WTC11 (cell line): ENCODE measurements around the gene LANCL2. TPM values are rescaled to one million over a fixed set of nuclear protein-coding genes. Genes with fewer than 3 reads are reported as not detected.

Experiments
- ATF1 ChIP-seq: sonication (generic); formaldehyde crosslinking; IDR thresholded peaks from 2 replicates; pipeline ENCODE4 v1.8.1; 2023; ENCODE audit warnings: mild to moderate bottlenecking, moderate library complexity, missing genetic modification reagents
- CREB1 ChIP-seq: sonication (generic); formaldehyde crosslinking; IDR thresholded peaks from 2 replicates; pipeline ENCODE4 v1.8.0; 2023; ENCODE audit warnings: mild to moderate bottlenecking, missing genetic modification reagents
- CREM ChIP-seq: sonication (generic); formaldehyde crosslinking; IDR thresholded peaks from 2 replicates; pipeline ENCODE4 v1.8.1; 2022; ENCODE audit warnings: mild to moderate bottlenecking, missing genetic modification reagents, moderate library complexity
- ELF4 ChIP-seq: sonication (generic); formaldehyde crosslinking; IDR thresholded peaks from 2 replicates; pipeline ENCODE4 v1.8.1; 2022; ENCODE audit warnings: low read depth, mild to moderate bottlenecking, moderate library complexity, missing genetic modification reagents
- EMX1 ChIP-seq: fragments of 250-450 bp; sonication (Bioruptor Pico); IDR thresholded peaks from 2 replicates; pipeline ENCODE4 v1.8.0; 2021; ENCODE audit warnings: mild to moderate bottlenecking
- FOXP1 ChIP-seq: sonication (generic); formaldehyde crosslinking; IDR thresholded peaks from 2 replicates; pipeline ENCODE4 v1.8.0; 2022; ENCODE audit warnings: missing genetic modification reagents, mild to moderate bottlenecking, moderate library complexity, borderline replicate concordance
- FOXP4 ChIP-seq: sonication (generic); formaldehyde crosslinking; IDR thresholded peaks from 2 replicates; pipeline ENCODE4 v1.8.0; 2022; ENCODE audit warnings: mild to moderate bottlenecking, missing genetic modification reagents
- HMGA2 ChIP-seq: fragments of 250-450 bp; sonication (Bioruptor Pico); IDR thresholded peaks from 2 replicates; pipeline ENCODE4 v1.4.0; 2021; ENCODE audit warnings: mild to moderate bottlenecking, moderate library complexity
- HMGXB4 ChIP-seq: sonication (generic); formaldehyde crosslinking; IDR thresholded peaks from 2 replicates; pipeline ENCODE4 v1.8.1; 2023; ENCODE audit warnings: mild to moderate bottlenecking, moderate library complexity, missing genetic modification reagents
- JAZF1 ChIP-seq: fragments of 250-450 bp; sonication (Bioruptor Pico); IDR thresholded peaks from 2 replicates; pipeline ENCODE4 v1.9.0; 2021; ENCODE audit warnings: moderate library complexity, mild to moderate bottlenecking, inconsistent platforms
- KAT7 ChIP-seq: sonication (generic); formaldehyde crosslinking; IDR thresholded peaks from 2 replicates; pipeline ENCODE4 v1.8.1; 2023; ENCODE audit warnings: missing genetic modification reagents, mild to moderate bottlenecking, borderline replicate concordance
- NFYB ChIP-seq: sonication (generic); formaldehyde crosslinking; conservative IDR thresholded peaks from 2 replicates; pipeline ENCODE4 v1.8.0; 2022; ENCODE audit warnings: low read depth, missing genetic modification reagents
- NR3C1 ChIP-seq: sonication (generic); formaldehyde crosslinking; conservative IDR thresholded peaks from 2 replicates; pipeline ENCODE4 v1.8.1; 2023; ENCODE audit warnings: low read depth, mild to moderate bottlenecking, missing genetic modification reagents
- TEAD4 ChIP-seq: sonication (generic); formaldehyde crosslinking; IDR thresholded peaks from 2 replicates; pipeline ENCODE4 v1.8.0; 2022; ENCODE audit warnings: mild to moderate bottlenecking, missing genetic modification reagents
- ZBTB21 ChIP-seq: sonication (generic); formaldehyde crosslinking; IDR thresholded peaks from 2 replicates; pipeline ENCODE4 v1.8.1; 2023; ENCODE audit warnings: mild to moderate bottlenecking, missing genetic modification reagents, borderline replicate concordance
- ZNF121 ChIP-seq: sonication (generic); formaldehyde crosslinking; IDR thresholded peaks from 2 replicates; pipeline ENCODE4 v1.8.0; 2023; ENCODE audit warnings: missing genetic modification reagents
- ZNF416 ChIP-seq: fragments of 250-450 bp; sonication (Bioruptor Pico); IDR thresholded peaks from 2 replicates; pipeline ENCODE4 v1.9.0; 2021; ENCODE audit warnings: mild to moderate bottlenecking, inconsistent platforms
- ZNF671 ChIP-seq: fragments of 250-450 bp; sonication (Bioruptor Pico); IDR thresholded peaks from 2 replicates; pipeline ENCODE4 v1.8.0; 2021; ENCODE audit warnings: mild to moderate bottlenecking
- total RNA-seq: library from RNA; stranded (reverse); gene quantifications from 3 replicates; pipeline ENCODE4 v1.2.3, GENCODE V29; 2021
- TF ChIP-seq, protein P1 (sequence below): sonication (generic); formaldehyde crosslinking; IDR thresholded peaks from 2 replicates; pipeline ENCODE4 v1.8.0; 2022; ENCODE audit warnings: mild to moderate bottlenecking, missing genetic modification reagents
- TF ChIP-seq, protein P2 (sequence below): sonication (generic); formaldehyde crosslinking; IDR thresholded peaks from 2 replicates; pipeline ENCODE4 v1.8.0; 2023; ENCODE audit warnings: missing genetic modification reagents, mild to moderate bottlenecking, borderline replicate concordance
- TF ChIP-seq, protein P3 (sequence below): sonication (generic); formaldehyde crosslinking; IDR thresholded peaks from 2 replicates; pipeline ENCODE4 v1.8.1; 2022; ENCODE audit warnings: low read depth, missing genetic modification reagents, borderline replicate concordance
- TF ChIP-seq, protein P4 (sequence below): sonication (generic); formaldehyde crosslinking; IDR thresholded peaks from 2 replicates; pipeline ENCODE4 v1.8.1; 2023; ENCODE audit warnings: mild to moderate bottlenecking, missing genetic modification reagents
- TF ChIP-seq, protein P5 (sequence below): fragments of 250-450 bp; sonication (Bioruptor Pico); IDR thresholded peaks from 2 replicates; pipeline ENCODE4 v1.9.0; 2021; ENCODE audit warnings: mild to moderate bottlenecking

LANCL2 gene
- total RNA-seq, 1 experiment from 2014 or later: 13.2 TPM

- TF ChIP-seq FOXP4 (CRISPR knock-in tag) (peak; percentile 63; the same call in 1 of the 2 replicates), NFYB (CRISPR knock-in tag) (no peak), CREB1 (CRISPR knock-in tag) (peak; percentile 72; the same call in 1 of the 2 replicates), ZNF416 (CRISPR knock-in tag) (no peak), CREM (CRISPR knock-in tag) (peak; percentile 99), ZNF121 (CRISPR knock-in tag) (peak; percentile 61), EMX1 (CRISPR knock-in tag) (no peak), FOXP1 (peak; percentile 65; the same call in 1 of the 2 replicates), TEAD4 (peak; percentile 48; the same call in 1 of the 2 replicates), ELF4 (CRISPR knock-in tag) (no peak), ZNF671 (no peak), KAT7 (no peak; the same call in 1 of the 2 replicates), JAZF1 (CRISPR knock-in tag) (no peak), HMGA2 (no peak), NR3C1 (no peak), HMGXB4 (CRISPR knock-in tag) (peak; percentile 93; the same call in 1 of the 2 replicates), ZBTB21 (CRISPR knock-in tag) (peak; percentile 61; the same call in 1 of the 2 replicates), ATF1 (CRISPR knock-in tag) (peak; percentile 90; the same call in 1 of the 2 replicates)
- TF ChIP-seq, protein P1, sequence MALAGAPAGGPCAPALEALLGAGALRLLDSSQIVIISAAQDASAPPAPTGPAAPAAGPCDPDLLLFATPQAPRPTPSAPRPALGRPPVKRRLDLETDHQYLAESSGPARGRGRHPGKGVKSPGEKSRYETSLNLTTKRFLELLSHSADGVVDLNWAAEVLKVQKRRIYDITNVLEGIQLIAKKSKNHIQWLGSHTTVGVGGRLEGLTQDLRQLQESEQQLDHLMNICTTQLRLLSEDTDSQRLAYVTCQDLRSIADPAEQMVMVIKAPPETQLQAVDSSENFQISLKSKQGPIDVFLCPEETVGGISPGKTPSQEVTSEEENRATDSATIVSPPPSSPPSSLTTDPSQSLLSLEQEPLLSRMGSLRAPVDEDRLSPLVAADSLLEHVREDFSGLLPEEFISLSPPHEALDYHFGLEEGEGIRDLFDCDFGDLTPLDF: 0 out of 2 replicates have a peak, but pooled peaks have one; percentile 48
- TF ChIP-seq, protein P2, sequence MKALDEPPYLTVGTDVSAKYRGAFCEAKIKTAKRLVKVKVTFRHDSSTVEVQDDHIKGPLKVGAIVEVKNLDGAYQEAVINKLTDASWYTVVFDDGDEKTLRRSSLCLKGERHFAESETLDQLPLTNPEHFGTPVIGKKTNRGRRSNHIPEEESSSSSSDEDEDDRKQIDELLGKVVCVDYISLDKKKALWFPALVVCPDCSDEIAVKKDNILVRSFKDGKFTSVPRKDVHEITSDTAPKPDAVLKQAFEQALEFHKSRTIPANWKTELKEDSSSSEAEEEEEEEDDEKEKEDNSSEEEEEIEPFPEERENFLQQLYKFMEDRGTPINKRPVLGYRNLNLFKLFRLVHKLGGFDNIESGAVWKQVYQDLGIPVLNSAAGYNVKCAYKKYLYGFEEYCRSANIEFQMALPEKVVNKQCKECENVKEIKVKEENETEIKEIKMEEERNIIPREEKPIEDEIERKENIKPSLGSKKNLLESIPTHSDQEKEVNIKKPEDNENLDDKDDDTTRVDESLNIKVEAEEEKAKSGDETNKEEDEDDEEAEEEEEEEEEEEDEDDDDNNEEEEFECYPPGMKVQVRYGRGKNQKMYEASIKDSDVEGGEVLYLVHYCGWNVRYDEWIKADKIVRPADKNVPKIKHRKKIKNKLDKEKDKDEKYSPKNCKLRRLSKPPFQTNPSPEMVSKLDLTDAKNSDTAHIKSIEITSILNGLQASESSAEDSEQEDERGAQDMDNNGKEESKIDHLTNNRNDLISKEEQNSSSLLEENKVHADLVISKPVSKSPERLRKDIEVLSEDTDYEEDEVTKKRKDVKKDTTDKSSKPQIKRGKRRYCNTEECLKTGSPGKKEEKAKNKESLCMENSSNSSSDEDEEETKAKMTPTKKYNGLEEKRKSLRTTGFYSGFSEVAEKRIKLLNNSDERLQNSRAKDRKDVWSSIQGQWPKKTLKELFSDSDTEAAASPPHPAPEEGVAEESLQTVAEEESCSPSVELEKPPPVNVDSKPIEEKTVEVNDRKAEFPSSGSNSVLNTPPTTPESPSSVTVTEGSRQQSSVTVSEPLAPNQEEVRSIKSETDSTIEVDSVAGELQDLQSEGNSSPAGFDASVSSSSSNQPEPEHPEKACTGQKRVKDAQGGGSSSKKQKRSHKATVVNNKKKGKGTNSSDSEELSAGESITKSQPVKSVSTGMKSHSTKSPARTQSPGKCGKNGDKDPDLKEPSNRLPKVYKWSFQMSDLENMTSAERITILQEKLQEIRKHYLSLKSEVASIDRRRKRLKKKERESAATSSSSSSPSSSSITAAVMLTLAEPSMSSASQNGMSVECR (CRISPR knock-in tag): peak; percentile 82; the same call in 1 of the 2 replicates
- TF ChIP-seq, protein P3, sequence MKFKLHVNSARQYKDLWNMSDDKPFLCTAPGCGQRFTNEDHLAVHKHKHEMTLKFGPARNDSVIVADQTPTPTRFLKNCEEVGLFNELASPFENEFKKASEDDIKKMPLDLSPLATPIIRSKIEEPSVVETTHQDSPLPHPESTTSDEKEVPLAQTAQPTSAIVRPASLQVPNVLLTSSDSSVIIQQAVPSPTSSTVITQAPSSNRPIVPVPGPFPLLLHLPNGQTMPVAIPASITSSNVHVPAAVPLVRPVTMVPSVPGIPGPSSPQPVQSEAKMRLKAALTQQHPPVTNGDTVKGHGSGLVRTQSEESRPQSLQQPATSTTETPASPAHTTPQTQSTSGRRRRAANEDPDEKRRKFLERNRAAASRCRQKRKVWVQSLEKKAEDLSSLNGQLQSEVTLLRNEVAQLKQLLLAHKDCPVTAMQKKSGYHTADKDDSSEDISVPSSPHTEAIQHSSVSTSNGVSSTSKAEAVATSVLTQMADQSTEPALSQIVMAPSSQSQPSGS: no peak
- TF ChIP-seq, protein P4, sequence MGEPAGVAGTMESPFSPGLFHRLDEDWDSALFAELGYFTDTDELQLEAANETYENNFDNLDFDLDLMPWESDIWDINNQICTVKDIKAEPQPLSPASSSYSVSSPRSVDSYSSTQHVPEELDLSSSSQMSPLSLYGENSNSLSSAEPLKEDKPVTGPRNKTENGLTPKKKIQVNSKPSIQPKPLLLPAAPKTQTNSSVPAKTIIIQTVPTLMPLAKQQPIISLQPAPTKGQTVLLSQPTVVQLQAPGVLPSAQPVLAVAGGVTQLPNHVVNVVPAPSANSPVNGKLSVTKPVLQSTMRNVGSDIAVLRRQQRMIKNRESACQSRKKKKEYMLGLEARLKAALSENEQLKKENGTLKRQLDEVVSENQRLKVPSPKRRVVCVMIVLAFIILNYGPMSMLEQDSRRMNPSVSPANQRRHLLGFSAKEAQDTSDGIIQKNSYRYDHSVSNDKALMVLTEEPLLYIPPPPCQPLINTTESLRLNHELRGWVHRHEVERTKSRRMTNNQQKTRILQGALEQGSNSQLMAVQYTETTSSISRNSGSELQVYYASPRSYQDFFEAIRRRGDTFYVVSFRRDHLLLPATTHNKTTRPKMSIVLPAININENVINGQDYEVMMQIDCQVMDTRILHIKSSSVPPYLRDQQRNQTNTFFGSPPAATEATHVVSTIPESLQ (CRISPR knock-in tag): no peak
- TF ChIP-seq, protein P5, sequence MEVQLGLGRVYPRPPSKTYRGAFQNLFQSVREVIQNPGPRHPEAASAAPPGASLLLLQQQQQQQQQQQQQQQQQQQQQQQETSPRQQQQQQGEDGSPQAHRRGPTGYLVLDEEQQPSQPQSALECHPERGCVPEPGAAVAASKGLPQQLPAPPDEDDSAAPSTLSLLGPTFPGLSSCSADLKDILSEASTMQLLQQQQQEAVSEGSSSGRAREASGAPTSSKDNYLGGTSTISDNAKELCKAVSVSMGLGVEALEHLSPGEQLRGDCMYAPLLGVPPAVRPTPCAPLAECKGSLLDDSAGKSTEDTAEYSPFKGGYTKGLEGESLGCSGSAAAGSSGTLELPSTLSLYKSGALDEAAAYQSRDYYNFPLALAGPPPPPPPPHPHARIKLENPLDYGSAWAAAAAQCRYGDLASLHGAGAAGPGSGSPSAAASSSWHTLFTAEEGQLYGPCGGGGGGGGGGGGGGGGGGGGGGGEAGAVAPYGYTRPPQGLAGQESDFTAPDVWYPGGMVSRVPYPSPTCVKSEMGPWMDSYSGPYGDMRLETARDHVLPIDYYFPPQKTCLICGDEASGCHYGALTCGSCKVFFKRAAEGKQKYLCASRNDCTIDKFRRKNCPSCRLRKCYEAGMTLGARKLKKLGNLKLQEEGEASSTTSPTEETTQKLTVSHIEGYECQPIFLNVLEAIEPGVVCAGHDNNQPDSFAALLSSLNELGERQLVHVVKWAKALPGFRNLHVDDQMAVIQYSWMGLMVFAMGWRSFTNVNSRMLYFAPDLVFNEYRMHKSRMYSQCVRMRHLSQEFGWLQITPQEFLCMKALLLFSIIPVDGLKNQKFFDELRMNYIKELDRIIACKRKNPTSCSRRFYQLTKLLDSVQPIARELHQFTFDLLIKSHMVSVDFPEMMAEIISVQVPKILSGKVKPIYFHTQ (CRISPR knock-in tag): no peak
Measured at GRCh38 chr7:55365675-55366460, 731 bp downstream of the LANCL2 start (continued).
